Testis (tissue), 2 donors: ENCODE results near the gene WNT2B.

Experiments used
- POLR2A ChIP-seq: fragments of 450-650 bp; IDR thresholded peaks from one replicate; pipeline ENCODE4 v1.6.1; 2017; ENCODE audit warnings: antibody characterized with exemption, mild to moderate bottlenecking, moderate library complexity
- TF ChIP-seq, protein P1 (sequence below), 3 experiments: fragments of 450-650 bp in 2 of 3; fragments of 200-600 bp in 1 of 3; sonication (generic) in 1 of 3; IDR thresholded peaks; one replicate each; pipeline ENCODE4 v1.5.1; 2016 to 2019; ENCODE audit warnings: antibody characterized with exemption in 3 of 3, mild to moderate bottlenecking in 2 of 3, moderate library complexity in 1 of 3

DNA sequence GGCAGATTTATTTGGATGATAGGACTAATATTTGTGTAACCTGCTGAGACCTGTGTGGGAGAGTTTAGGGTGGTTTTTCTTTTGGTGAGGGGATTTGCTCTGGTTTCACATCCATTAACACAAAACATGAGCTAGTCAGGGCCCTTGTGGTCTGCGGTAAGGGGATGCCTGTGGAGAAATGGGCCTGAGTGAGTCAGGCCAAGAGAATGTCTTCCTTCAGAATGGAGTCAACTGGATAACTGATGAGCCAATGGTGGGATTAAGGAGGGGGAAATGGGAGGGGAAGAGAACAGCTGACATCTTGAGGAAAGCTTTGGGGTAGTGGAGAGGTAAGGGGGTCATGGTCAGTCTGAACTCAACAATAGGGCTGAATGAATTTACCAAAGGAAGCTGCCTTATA lies 13.9 kb downstream of the WNT2B start:
- TF ChIP-seq, protein P1, sequence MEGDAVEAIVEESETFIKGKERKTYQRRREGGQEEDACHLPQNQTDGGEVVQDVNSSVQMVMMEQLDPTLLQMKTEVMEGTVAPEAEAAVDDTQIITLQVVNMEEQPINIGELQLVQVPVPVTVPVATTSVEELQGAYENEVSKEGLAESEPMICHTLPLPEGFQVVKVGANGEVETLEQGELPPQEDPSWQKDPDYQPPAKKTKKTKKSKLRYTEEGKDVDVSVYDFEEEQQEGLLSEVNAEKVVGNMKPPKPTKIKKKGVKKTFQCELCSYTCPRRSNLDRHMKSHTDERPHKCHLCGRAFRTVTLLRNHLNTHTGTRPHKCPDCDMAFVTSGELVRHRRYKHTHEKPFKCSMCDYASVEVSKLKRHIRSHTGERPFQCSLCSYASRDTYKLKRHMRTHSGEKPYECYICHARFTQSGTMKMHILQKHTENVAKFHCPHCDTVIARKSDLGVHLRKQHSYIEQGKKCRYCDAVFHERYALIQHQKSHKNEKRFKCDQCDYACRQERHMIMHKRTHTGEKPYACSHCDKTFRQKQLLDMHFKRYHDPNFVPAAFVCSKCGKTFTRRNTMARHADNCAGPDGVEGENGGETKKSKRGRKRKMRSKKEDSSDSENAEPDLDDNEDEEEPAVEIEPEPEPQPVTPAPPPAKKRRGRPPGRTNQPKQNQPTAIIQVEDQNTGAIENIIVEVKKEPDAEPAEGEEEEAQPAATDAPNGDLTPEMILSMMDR (IDR thresholded peaks at IDR 0.05), result no peak
- TF ChIP-seq POLR2A, result no peak
